Measurements from ENCODE around the gene NAV2.

Gene NAV2

DNA sequence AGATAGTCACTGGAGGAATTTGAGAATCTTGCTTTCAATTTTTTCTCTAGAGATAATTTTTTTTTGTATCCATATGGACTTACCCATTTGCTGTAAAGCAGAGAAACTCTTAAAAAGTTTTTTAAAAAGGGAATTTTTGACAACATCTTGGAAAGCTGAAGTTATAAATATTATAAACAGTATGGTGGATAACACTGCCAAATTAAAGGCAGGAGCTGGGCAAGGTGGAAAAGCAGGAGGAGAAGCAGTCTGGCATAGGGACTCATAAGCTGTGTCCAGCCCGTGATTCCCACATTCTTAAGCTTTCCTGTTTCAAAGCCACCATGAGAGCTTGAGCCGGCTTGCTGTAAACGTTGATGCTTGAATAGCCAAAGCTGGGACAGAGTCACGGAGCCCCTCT is 149.5 kb downstream of the NAV2 start:
- H3K4me1 Mint-ChIP-seq (ENCODE audit: low read depth) = no peaks in the 10 kb centered on the region
- no peaks in the 10 kb centered on the region for H3K36me3 Mint-ChIP-seq (ENCODE audit: low read depth)
- H3K4me3 Mint-ChIP-seq = no peak overlapping the region

DNA sequence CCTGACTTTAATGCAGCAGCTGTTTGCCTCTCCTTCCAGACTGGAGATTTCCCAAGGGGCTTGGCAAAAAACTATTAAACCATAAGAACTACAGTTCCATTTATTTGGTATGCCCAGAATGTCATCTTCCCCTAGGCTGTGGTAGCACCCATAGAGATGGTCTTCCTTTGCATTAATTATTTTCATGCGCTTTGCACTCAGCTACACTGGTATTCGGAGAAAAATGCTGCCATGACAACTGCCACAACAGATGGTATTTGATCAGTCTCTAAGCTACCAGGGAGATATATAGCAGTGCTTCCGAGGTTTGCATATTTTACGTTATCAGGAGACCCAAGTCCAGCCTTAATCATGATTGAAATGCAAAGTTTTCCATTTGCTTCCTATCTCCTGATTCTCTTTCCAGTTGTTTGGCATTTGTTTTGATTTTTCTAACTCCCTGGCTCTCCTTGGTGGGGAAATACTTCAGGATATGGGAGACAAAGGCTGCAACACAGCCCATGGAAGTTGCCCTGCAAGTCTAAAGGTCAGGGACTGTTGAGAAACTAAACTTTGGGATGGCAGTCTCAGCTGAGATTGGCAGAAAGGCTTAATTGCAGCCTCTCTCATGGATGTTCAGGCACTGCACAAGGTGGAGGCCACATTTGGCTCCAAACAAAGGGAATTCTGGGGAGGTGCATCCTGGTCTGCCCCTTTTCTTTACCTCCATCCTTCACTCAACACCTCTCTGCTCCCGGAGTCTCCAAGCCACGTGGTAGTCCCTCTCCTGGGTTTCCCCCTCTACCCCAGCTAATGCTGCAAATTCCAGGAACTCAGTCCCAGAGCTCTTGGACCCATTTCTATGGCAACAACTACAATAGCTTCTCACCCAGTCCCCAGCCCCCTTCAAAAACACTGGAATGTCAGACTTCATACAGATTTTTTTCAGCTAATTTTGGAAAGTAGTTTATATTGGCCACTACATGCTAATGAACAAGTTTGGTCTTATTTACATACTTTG is 151.8 kb downstream of the NAV2 start:
- Mint-ChIP-seq H3K4me1 (ENCODE audit: low read depth) (no peaks in the 10 kb centered on the region), H3K27me3 (no peaks in the 10 kb centered on the region), H3K4me3 (no peak overlapping the region), H3K36me3 (ENCODE audit: low read depth) (no peaks in the 10 kb centered on the region), H3K27ac (no peak overlapping the region), H3K9me3 (no peaks in the 10 kb centered on the region)

More for the DNA sequence above, 149.5 kb downstream of the NAV2 start:
- Mint-ChIP-seq H3K27me3 (no peaks in the 10 kb centered on the region), H3K9me3 (no peaks in the 10 kb centered on the region), H3K27ac (no peak overlapping the region)

DNA sequence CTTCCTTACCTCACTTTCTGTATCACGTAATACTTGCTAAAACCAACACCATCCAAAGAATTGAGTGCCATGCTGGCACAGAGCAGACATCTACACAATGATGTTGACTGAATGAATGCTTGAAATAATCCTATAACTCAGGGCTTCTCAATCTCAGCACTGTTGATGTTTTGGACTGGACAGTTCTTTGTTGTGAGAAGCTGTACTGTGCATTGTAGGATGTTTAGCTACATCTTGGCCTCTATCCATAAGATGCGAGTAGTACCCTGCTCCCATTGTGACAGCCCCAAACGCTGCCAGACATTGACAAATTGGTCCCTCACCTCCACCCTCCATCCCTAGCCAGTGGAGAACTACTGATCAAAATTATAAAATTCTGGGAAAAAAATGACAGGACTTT is 153.4 kb downstream of the NAV2 start:
- no peaks in the 10 kb centered on the region for H3K36me3 Mint-ChIP-seq (ENCODE audit: low read depth)
- no peaks in the 10 kb centered on the region for H3K4me1 Mint-ChIP-seq (ENCODE audit: low read depth)
- H3K27ac Mint-ChIP-seq = no peak overlapping the region
- H3K27me3 Mint-ChIP-seq = no peaks in the 10 kb centered on the region
- H3K9me3 Mint-ChIP-seq = no peaks in the 10 kb centered on the region
- no peak overlapping the region for H3K4me3 Mint-ChIP-seq

- no peaks in the 10 kb centered on the region for H3K4me1 Mint-ChIP-seq (ENCODE audit: low read depth)
- no peaks in the 10 kb centered on the region for H3K36me3 Mint-ChIP-seq (ENCODE audit: low read depth)
- H3K4me3 Mint-ChIP-seq = no peak overlapping the region
- no peak overlapping the region for H3K27ac Mint-ChIP-seq
- no peaks in the 10 kb centered on the region for H3K9me3 Mint-ChIP-seq
- no peaks in the 10 kb centered on the region for H3K27me3 Mint-ChIP-seq
These were observed 153.9 kb downstream of the NAV2 start for GRCh38 chr11:19866521-19866920.

DNA sequence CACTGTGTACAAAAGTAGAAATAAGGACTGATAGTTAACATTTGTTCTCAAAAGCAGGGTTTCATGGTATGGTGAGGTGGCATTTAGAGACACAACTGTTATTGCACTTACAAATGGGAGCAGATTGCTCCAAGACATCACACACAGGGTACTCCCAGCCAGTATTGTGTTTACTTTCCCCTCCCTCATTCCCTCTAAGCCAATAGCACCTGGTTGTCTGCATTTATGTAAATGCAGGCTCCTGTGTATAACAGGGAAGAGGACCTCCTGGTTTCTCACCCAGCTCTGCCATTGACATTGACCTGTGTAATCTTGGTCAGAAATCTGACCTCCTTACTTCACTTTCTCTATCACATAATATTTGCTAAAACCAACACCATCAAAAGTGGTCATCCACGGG is 154.4 kb downstream of the NAV2 start:
- Mint-ChIP-seq H3K4me3 (no peak overlapping the region), H3K36me3 (ENCODE audit: low read depth) (no peaks in the 10 kb centered on the region), H3K4me1 (ENCODE audit: low read depth) (no peaks in the 10 kb centered on the region), H3K9me3 (no peaks in the 10 kb centered on the region), H3K27me3 (no peaks in the 10 kb centered on the region), H3K27ac (no peak overlapping the region)

GRCh38 chr11:19868281-19868821 is 155.7 kb downstream of the NAV2 start:
- H3K27me3 Mint-ChIP-seq = no peaks in the 10 kb centered on the region
- no peaks in the 10 kb centered on the region for H3K9me3 Mint-ChIP-seq
- no peaks in the 10 kb centered on the region for H3K4me1 Mint-ChIP-seq (ENCODE audit: low read depth)
- H3K4me3 Mint-ChIP-seq = no peak overlapping the region
- H3K27ac Mint-ChIP-seq = no peak overlapping the region
- no peaks in the 10 kb centered on the region for H3K36me3 Mint-ChIP-seq (ENCODE audit: low read depth)

GRCh38 chr11:19868871-19869270 is 156.2 kb downstream of the NAV2 start:
- H3K4me3 Mint-ChIP-seq = no peak overlapping the region
- no peaks in the 10 kb centered on the region for H3K27me3 Mint-ChIP-seq
- H3K27ac Mint-ChIP-seq = no peak overlapping the region
- no peaks in the 10 kb centered on the region for H3K36me3 Mint-ChIP-seq (ENCODE audit: low read depth)
- no peaks in the 10 kb centered on the region for H3K9me3 Mint-ChIP-seq
- H3K4me1 Mint-ChIP-seq (ENCODE audit: low read depth) = no peaks in the 10 kb centered on the region

GRCh38 chr11:19869466-19869865 is 156.8 kb downstream of the NAV2 start:
- H3K4me1 Mint-ChIP-seq (ENCODE audit: low read depth) = no peaks in the 10 kb centered on the region
- no peaks in the 10 kb centered on the region for H3K27me3 Mint-ChIP-seq
- H3K9me3 Mint-ChIP-seq = no peaks in the 10 kb centered on the region
- no peaks in the 10 kb centered on the region for H3K36me3 Mint-ChIP-seq (ENCODE audit: low read depth)
- no peak overlapping the region for H3K27ac Mint-ChIP-seq
- H3K4me3 Mint-ChIP-seq = no peak overlapping the region

GRCh38 chr11:19869946-19870589 is 157.4 kb downstream of the NAV2 start:
- no peaks in the 10 kb centered on the region for H3K9me3 Mint-ChIP-seq
- no peaks in the 10 kb centered on the region for H3K27me3 Mint-ChIP-seq
- H3K36me3 Mint-ChIP-seq (ENCODE audit: low read depth) = no peaks in the 10 kb centered on the region
- no peaks in the 10 kb centered on the region for H3K4me1 Mint-ChIP-seq (ENCODE audit: low read depth)
- no peak overlapping the region for H3K27ac Mint-ChIP-seq
- H3K4me3 Mint-ChIP-seq = no peak overlapping the region

DNA sequence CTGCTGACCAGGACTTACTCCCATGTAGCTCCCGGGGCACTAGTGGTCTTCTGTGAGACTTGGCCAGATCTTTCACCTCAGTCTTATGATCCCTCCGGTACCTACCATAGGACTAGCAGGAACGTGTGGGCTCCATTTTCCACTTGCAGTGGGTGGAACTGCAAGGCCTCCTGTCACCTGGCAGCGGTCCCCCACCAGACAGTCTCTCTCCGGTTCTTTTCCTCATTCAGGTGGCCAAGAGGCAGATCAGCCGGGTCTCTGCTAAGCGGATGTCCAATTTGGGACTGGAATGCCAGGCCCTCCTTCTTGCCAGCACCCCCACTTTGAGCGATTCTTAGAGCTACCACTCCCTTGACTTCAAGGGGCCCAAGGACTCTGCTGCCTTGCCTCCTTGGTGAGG is 158.9 kb downstream of the NAV2 start:
- Mint-ChIP-seq H3K36me3 (ENCODE audit: low read depth) (no peaks in the 10 kb centered on the region), H3K9me3 (no peaks in the 10 kb centered on the region)

GRCh38 chr11:19872512-19873145 is 160.0 kb downstream of the NAV2 start:
- Mint-ChIP-seq H3K4me1 (ENCODE audit: low read depth) (no peaks in the 10 kb centered on the region), H3K27ac (no peak overlapping the region), H3K27me3 (no peaks in the 10 kb centered on the region), H3K36me3 (ENCODE audit: low read depth) (no peaks in the 10 kb centered on the region), H3K4me3 (no peak overlapping the region), H3K9me3 (no peaks in the 10 kb centered on the region)

More for the DNA sequence above, 158.9 kb downstream of the NAV2 start:
- no peaks in the 10 kb centered on the region for H3K27me3 Mint-ChIP-seq
- no peaks in the 10 kb centered on the region for H3K4me1 Mint-ChIP-seq (ENCODE audit: low read depth)
- no peak overlapping the region for H3K4me3 Mint-ChIP-seq
- no peak overlapping the region for H3K27ac Mint-ChIP-seq

DNA sequence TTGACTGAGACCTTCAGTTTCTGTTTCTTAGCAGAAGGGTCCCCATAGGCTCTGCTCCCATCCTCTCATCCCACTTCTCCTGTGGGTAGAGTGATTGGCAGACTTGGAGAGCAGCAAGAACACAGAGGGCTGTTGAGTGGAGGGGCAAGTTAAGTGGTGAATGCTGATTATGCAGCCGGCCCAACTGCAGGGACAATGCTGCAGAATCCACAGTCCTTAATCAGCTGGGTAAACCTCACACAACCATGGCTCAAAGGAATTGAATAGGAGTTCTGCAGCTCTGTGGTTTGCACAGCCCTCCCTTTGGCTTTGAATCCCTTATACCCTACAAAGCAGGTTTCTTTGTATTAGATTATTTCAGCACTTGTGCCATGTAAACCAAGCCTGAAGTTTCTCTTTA is 161.1 kb downstream of the NAV2 start:
- no peaks in the 10 kb centered on the region for H3K9me3 Mint-ChIP-seq
- no peaks in the 10 kb centered on the region for H3K36me3 Mint-ChIP-seq (ENCODE audit: low read depth)
- no peak overlapping the region for H3K27ac Mint-ChIP-seq
- H3K27me3 Mint-ChIP-seq = no peaks in the 10 kb centered on the region
- H3K4me1 Mint-ChIP-seq (ENCODE audit: low read depth) = no peaks in the 10 kb centered on the region
- H3K4me3 Mint-ChIP-seq = no peak overlapping the region

- Mint-ChIP-seq H3K27ac (no peak overlapping the region), H3K9me3 (no peaks in the 10 kb centered on the region), H3K4me3 (no peak overlapping the region), H3K36me3 (ENCODE audit: low read depth) (no peaks in the 10 kb centered on the region), H3K4me1 (ENCODE audit: low read depth) (no peaks in the 10 kb centered on the region), H3K27me3 (no peaks in the 10 kb centered on the region)
These were observed 161.6 kb downstream of the NAV2 start for GRCh38 chr11:19874266-19874665.

DNA sequence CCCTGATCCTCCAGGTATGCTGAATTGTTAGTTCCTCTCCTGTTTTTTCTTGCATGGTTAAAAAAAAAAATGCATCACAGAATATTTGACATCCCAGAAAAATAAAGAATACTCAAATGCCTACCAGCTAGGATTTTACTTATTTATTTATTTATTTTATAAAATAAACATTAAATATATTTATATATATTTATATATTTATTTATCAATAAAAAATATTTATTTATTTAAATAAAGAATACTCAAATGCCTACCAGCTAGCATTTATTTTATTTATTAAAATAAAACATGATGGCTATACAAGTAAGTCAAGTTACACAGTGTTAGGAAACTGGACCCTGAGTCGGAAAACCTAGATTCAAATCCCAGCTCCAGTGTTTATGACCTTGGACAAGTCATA is 164.1 kb downstream of the NAV2 start:
- Mint-ChIP-seq H3K36me3 (ENCODE audit: low read depth) (no peaks in the 10 kb centered on the region), H3K27ac (no peak overlapping the region), H3K9me3 (no peaks in the 10 kb centered on the region), H3K4me3 (no peak overlapping the region), H3K27me3 (no peaks in the 10 kb centered on the region), H3K4me1 (ENCODE audit: low read depth) (no peaks in the 10 kb centered on the region)

DNA sequence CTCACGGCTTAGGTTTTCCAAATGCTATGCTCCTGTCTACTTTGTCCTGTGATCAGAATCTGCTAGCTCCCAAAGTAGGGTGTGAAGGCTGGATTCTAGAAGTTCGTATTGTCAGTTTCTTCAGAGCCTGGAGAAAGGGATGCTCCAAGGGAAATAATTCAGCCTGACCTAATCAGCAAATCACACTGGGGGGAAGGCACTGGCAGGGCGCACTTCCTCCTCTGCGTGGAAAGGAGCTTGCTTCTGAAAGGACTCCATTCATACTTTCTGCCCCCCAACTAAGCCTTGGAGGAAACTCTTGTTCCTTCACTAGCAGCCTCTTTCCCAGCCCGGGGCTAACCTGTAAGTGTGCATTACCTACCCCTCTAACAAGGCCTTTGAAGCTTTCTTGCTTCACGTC is 165.9 kb downstream of the NAV2 start:
- Mint-ChIP-seq H3K27me3 (no peaks in the 10 kb centered on the region), H3K4me3 (no peak overlapping the region), H3K9me3 (no peaks in the 10 kb centered on the region), H3K4me1 (ENCODE audit: low read depth) (no peaks in the 10 kb centered on the region), H3K36me3 (ENCODE audit: low read depth) (no peaks in the 10 kb centered on the region), H3K27ac (no peak overlapping the region)

All from stimulated activated naive CD8-positive, alpha-beta T cell treated with anti-CD3 and anti-CD28 coated beads, Interleukin-15, Interleukin-2, amounts not matched to agents 100 ng/mL and 50 ng/mL, for 24 hours (primary cell).